PC-9 (cell line): ENCODE data around the gene RHO. TPM values are rescaled to one million over a fixed set of nuclear protein-coding genes. Genes with fewer than 3 reads are reported as not detected.

ENCODE experiments used
- BruUV-seq: library from RNA; stranded (reverse); fragments of 400-500 nt; replicated peaks from 2 replicates; lab custom pipeline; 2021; lab: Mats Ljungman, UMichigan
- CTCF ChIA-PET: fragments of 300-600 bp; sonication (Branson Sonifier 250); formaldehyde crosslinking; loops from one replicate; lab custom pipeline; 2022; ENCODE audit warnings: antibody characterized with exemption; lab: Charles Lee
- POLR2A ChIA-PET: fragments of 300-600 bp; sonication (Branson Sonifier 250); formaldehyde crosslinking; loops from one replicate; lab custom pipeline; 2022; ENCODE audit warnings: antibody characterized with exemption; ENCODE audit not compliant: unreplicated experiment; lab: Charles Lee
- DNase-seq, 2 experiments: peaks; one replicate each; pipeline versions ENCODE4 v3.0.0 to v3.0.0-alpha.2; 2015 to 2022; ENCODE audit warnings: mixed read lengths in 1 of 2
- H2AFZ ChIP-seq: fragments of 200-600 bp; sonication (generic); 2 replicates; pipeline ENCODE4 v1.8.1; 2017; ENCODE audit warnings: antibody characterized with exemption
- H3F3A ChIP-seq: fragments of 200-600 bp; sonication (generic); 2 replicates; pipeline ENCODE4 v1.8.1; 2017; ENCODE audit warnings: antibody characterized with exemption, mild to moderate bottlenecking, low read depth; ENCODE audit not compliant: insufficient read depth
- H3K27ac ChIP-seq: fragments of 200-600 bp; sonication (generic); 2 replicates; pipeline ENCODE4 v1.6.1; 2016; ENCODE audit warnings: mixed run types
- H3K27me3 ChIP-seq: fragments of 200-600 bp; sonication (generic); 2 replicates; pipeline ENCODE4 v1.6.1; 2016; ENCODE audit warnings: low read depth, mixed run types; ENCODE audit not compliant: insufficient read depth
- H3K36me3 ChIP-seq: fragments of 200-600 bp; sonication (generic); 2 replicates; pipeline ENCODE4 v1.6.1; 2016; ENCODE audit warnings: low read depth, mixed run types
- H3K4me1 ChIP-seq: fragments of 200-600 bp; sonication (generic); replicated peaks from 2 replicates; pipeline ENCODE4 v1.6.1; 2016; ENCODE audit warnings: mixed run types; ENCODE audit not compliant: insufficient read depth
- H3K4me2 ChIP-seq: fragments of 200-600 bp; sonication (generic); 2 replicates; pipeline ENCODE4 v1.6.1; 2017; ENCODE audit warnings: mixed run types
- H3K4me3 ChIP-seq: fragments of 200-600 bp; sonication (generic); 2 replicates; pipeline ENCODE4 v1.6.1; 2016; ENCODE audit warnings: mixed run types
- H3K79me2 ChIP-seq: fragments of 200-600 bp; sonication (generic); 2 replicates; pipeline ENCODE4 v1.6.1; 2017; ENCODE audit warnings: low read depth, mixed run types
- H3K9me2 ChIP-seq: fragments of 200-600 bp; sonication (generic); 2 replicates; pipeline ENCODE4 v1.8.1; 2017; ENCODE audit warnings: mild to moderate bottlenecking; ENCODE audit not compliant: insufficient read depth
- H3K9me3 ChIP-seq: fragments of 200-600 bp; sonication (generic); 2 replicates; pipeline ENCODE4 v1.8.1; 2016; ENCODE audit warnings: low read depth; ENCODE audit not compliant: insufficient read depth
- H4K20me1 ChIP-seq: fragments of 200-600 bp; sonication (generic); 2 replicates; pipeline ENCODE4 v1.8.1; 2017; ENCODE audit not compliant: insufficient read depth
- EZH2 ChIP-seq: fragments of 200-600 bp; sonication (generic); IDR thresholded peaks from 2 replicates; pipeline ENCODE4 v1.8.0; 2017; ENCODE audit warnings: antibody characterized with exemption, low read depth
- intact Hi-C: fragments of 100-400 bp; cut with micrococcal nuclease; formaldehyde crosslinking; loops from one replicate; pipeline ENCODE4 v1.10.0; 2022; ENCODE audit not compliant: unreplicated experiment
- total RNA-seq: library from RNA; stranded (reverse); gene quantifications from 2 replicates; pipeline ENCODE4 v1.2.3, GENCODE V29; 2021
- TF ChIP-seq, protein P1 (sequence below): fragments of 200-600 bp; sonication (generic); conservative IDR thresholded peaks from 2 replicates; pipeline ENCODE4 v1.6.1; 2017; ENCODE audit warnings: mixed run types, antibody characterized with exemption, mild to moderate bottlenecking, moderate library complexity

Gene RHO
- total RNA-seq, 1 experiment from 2014 or later: not detected

DNA sequence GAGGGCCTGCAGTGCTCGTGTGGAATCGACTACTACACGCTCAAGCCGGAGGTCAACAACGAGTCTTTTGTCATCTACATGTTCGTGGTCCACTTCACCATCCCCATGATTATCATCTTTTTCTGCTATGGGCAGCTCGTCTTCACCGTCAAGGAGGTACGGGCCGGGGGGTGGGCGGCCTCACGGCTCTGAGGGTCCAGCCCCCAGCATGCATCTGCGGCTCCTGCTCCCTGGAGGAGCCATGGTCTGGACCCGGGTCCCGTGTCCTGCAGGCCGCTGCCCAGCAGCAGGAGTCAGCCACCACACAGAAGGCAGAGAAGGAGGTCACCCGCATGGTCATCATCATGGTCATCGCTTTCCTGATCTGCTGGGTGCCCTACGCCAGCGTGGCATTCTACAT, 3.8 kb downstream of the RHO start:
- no peak overlapping the region for H3K27ac ChIP-seq
- no peaks in the 10 kb centered on the region for H4K20me1 ChIP-seq
- no peaks in the 10 kb centered on the region for H3K9me2 ChIP-seq
- no peak overlapping the region for H3K4me3 ChIP-seq
- intact Hi-C loops: no loop called here
- no peaks in the 10 kb centered on the region for H3K27me3 ChIP-seq
- ChIA-PET POLR2A (no interaction called here), CTCF (no interaction called here)
- no peak overlapping the region for H3K4me2 ChIP-seq
- TF ChIP-seq EZH2: no peak
- TF ChIP-seq, protein P1, sequence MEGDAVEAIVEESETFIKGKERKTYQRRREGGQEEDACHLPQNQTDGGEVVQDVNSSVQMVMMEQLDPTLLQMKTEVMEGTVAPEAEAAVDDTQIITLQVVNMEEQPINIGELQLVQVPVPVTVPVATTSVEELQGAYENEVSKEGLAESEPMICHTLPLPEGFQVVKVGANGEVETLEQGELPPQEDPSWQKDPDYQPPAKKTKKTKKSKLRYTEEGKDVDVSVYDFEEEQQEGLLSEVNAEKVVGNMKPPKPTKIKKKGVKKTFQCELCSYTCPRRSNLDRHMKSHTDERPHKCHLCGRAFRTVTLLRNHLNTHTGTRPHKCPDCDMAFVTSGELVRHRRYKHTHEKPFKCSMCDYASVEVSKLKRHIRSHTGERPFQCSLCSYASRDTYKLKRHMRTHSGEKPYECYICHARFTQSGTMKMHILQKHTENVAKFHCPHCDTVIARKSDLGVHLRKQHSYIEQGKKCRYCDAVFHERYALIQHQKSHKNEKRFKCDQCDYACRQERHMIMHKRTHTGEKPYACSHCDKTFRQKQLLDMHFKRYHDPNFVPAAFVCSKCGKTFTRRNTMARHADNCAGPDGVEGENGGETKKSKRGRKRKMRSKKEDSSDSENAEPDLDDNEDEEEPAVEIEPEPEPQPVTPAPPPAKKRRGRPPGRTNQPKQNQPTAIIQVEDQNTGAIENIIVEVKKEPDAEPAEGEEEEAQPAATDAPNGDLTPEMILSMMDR: no peak
- H3F3A ChIP-seq: peaks cover 21% of the 10 kb centered on the region
- no peak for DNase-seq
- peaks cover 26% of the 10 kb centered on the region for H3K4me1 ChIP-seq
- H3K36me3 ChIP-seq: no peaks in the 10 kb centered on the region
- no TSS peak for BruUV-seq
- H2AFZ ChIP-seq: no peak overlapping the region
- no peaks in the 10 kb centered on the region for H3K9me3 ChIP-seq
- no peaks in the 10 kb centered on the region for H3K79me2 ChIP-seq

DNA sequence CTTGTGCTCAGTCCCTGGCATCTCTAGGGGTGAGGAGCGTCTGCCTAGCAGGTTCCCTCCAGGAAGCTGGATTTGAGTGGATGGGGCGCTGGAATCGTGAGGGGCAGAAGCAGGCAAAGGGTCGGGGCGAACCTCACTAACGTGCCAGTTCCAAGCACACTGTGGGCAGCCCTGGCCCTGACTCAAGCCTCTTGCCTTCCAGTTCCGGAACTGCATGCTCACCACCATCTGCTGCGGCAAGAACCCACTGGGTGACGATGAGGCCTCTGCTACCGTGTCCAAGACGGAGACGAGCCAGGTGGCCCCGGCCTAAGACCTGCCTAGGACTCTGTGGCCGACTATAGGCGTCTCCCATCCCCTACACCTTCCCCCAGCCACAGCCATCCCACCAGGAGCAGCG, 5.0 kb downstream of the RHO start:
- no TSS peak for BruUV-seq
- H3K4me3 ChIP-seq: no peak overlapping the region
- ChIA-PET CTCF (no interaction called here), POLR2A (no interaction called here)
- no peak for TF ChIP-seq EZH2
- TF ChIP-seq, protein P1: no peak
- no peaks in the 10 kb centered on the region for H3K79me2 ChIP-seq
- DNase-seq: no peak
- H3K4me2 ChIP-seq: no peak overlapping the region
- H3K4me1 ChIP-seq: peaks cover 26% of the 10 kb centered on the region
- H3K9me2 ChIP-seq: no peaks in the 10 kb centered on the region
- H3K36me3 ChIP-seq: no peaks in the 10 kb centered on the region
- no peak overlapping the region for H2AFZ ChIP-seq
- no peaks in the 10 kb centered on the region for H3K27me3 ChIP-seq
- no peak overlapping the region for H3K27ac ChIP-seq
- H3F3A ChIP-seq: peaks cover 21% of the 10 kb centered on the region
- no peaks in the 10 kb centered on the region for H3K9me3 ChIP-seq
- H4K20me1 ChIP-seq: no peaks in the 10 kb centered on the region
- intact Hi-C loops: no loop called here

DNA sequence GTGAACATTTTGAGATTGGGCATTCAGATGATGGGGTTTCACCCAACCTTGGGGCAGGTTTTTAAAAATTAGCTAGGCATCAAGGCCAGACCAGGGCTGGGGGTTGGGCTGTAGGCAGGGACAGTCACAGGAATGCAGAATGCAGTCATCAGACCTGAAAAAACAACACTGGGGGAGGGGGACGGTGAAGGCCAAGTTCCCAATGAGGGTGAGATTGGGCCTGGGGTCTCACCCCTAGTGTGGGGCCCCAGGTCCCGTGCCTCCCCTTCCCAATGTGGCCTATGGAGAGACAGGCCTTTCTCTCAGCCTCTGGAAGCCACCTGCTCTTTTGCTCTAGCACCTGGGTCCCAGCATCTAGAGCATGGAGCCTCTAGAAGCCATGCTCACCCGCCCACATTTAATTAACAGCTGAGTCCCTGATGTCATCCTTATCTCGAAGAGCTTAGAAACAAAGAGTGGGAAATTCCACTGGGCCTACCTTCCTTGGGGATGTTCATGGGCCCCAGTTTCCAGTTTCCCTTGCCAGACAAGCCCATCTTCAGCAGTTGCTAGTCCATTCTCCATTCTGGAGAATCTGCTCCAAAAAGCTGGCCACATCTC, 6.1 kb downstream of the RHO start:
- peak overlapping the region; percentile 38 for H3K4me2 ChIP-seq
- no TSS peak for BruUV-seq
- no peaks in the 10 kb centered on the region for H3K79me2 ChIP-seq
- H3K4me3 ChIP-seq: no peak overlapping the region
- no peak for TF ChIP-seq EZH2
- TF ChIP-seq, protein P1: no peak
- H2AFZ ChIP-seq: no peak overlapping the region
- H3K9me3 ChIP-seq: no peaks in the 10 kb centered on the region
- H3K27ac ChIP-seq: peak overlapping the region; percentile 34
- no peaks in the 10 kb centered on the region for H3K9me2 ChIP-seq
- ChIA-PET POLR2A (interaction anchor here (0.6 to 0.7 kb wide), 4 partner anchors 9 to 359 kb away, joined by 3 to 4 read pairs (median 3); no protein-coding TSS in a partner anchor), CTCF (no interaction called here)
- H4K20me1 ChIP-seq: no peaks in the 10 kb centered on the region
- H3F3A ChIP-seq: peaks cover 21% of the 10 kb centered on the region
- H3K36me3 ChIP-seq: no peaks in the 10 kb centered on the region
- peaks cover 26% of the 10 kb centered on the region for H3K4me1 ChIP-seq
- intact Hi-C loops: no loop called here
- DNase-seq: no peak
- H3K27me3 ChIP-seq: no peaks in the 10 kb centered on the region
